ENCODE results near the gene DNASE1. TPM values are rescaled to one million over a fixed set of nuclear protein-coding genes. Genes with fewer than 3 reads are reported as not detected.
A peak's percentile ranks its signal among the peaks of the same experiment; 100 is the strongest.
"Not testable (repeated sequence)": the region's sequence is repeated elsewhere in the genome, so short reads cannot be mapped to it uniquely, and the experiment has no call there.

The DNASE1 gene
- total RNA-seq, 1 donor from 2014 or later = 4.3 TPM

- peak; percentile 78 for DNase-seq (ENCODE audit: low spot score)
These were observed 13.6 kb upstream of the DNASE1 start for GRCh38 chr16:3640632-3641501.

GRCh38 chr16:3641801-3642396, 12.6 kb upstream of the DNASE1 start:
- DNase-seq (ENCODE audit: low spot score) = peak; percentile 64

- DNase-seq (ENCODE audit: low spot score) = peak; percentile 65
These were observed 11.9 kb upstream of the DNASE1 start for GRCh38 chr16:3642397-3643094.

GRCh38 chr16:3643095-3643730, 11.3 kb upstream of the DNASE1 start:
- peak; percentile 68 for DNase-seq (ENCODE audit: low spot score)

GRCh38 chr16:3645108-3645503, 9.4 kb upstream of the DNASE1 start:
- peak; percentile 45 for DNase-seq (ENCODE audit: low spot score)

- DNase-seq (ENCODE audit: low spot score) = peak; percentile 74
These were observed 8.8 kb upstream of the DNASE1 start for GRCh38 chr16:3645504-3646347.

GRCh38 chr16:3646348-3646920, 8.1 kb upstream of the DNASE1 start:
- DNase-seq (ENCODE audit: low spot score) = peak; percentile 64

GRCh38 chr16:3650631-3651265, 3.7 kb upstream of the DNASE1 start:
- DNase-seq (ENCODE audit: low spot score) = peak; percentile 26

GRCh38 chr16:3651461-3652372, 2.8 kb upstream of the DNASE1 start:
- peak; percentile 75 for DNase-seq (ENCODE audit: low spot score)

GRCh38 chr16:3652373-3653195, 1.9 kb upstream of the DNASE1 start:
- DNase-seq (ENCODE audit: low spot score) = peak; percentile 64

- no peak for DNase-seq (ENCODE audit: low spot score)
These were observed 522 bp downstream of the DNASE1 start for GRCh38 chr16:3655030-3655395.

- no peak for DNase-seq (ENCODE audit: low spot score)
These were observed 1.1 kb downstream of the DNASE1 start for GRCh38 chr16:3655396-3656159.

GRCh38 chr16:3656160-3656490, 1.6 kb downstream of the DNASE1 start:
- not testable (repeated sequence) for DNase-seq (ENCODE audit: low spot score)

GRCh38 chr16:3656491-3657468, 2.3 kb downstream of the DNASE1 start:
- DNase-seq (ENCODE audit: low spot score) = no peak

GRCh38 chr16:3659251-3659650, 4.8 kb downstream of the DNASE1 start:
- no peak for DNase-seq (ENCODE audit: low spot score)

- no peak for DNase-seq (ENCODE audit: low spot score)
These were observed 6.8 kb downstream of the DNASE1 start for GRCh38 chr16:3661311-3661710.

Data from mesenteric fat pad (tissue), 1 donor.